Right renal cortex interstitium (tissue), 3 donors: ENCODE results near the gene SH3RF3. TPM values are rescaled to one million over a fixed set of nuclear protein-coding genes. Genes with fewer than 3 reads are reported as not detected.
A peak's percentile ranks its signal among the peaks of the same experiment; 100 is the strongest.

Experiments used
- DNase-seq, 3 donors: peaks; one replicate each; pipeline ENCODE4 v3.0.0-alpha.2; 2013; ENCODE audit warnings: low read depth in 3 of 3, low spot score in 2 of 3
- polyA plus RNA-seq, 3 donors: library from polyadenylated mRNA; unstranded; fragments of 120-200 nt; gene quantifications; one replicate each; pipeline ENCODE4 v1.2.1, GENCODE V29; 2013; ENCODE audit not compliant: insufficient read length in 3 of 3

The SH3RF3 gene
- 1 to 10 TPM; 4.3 to 4.5 (median 4.3) TPM for polyA plus RNA-seq

DNA sequence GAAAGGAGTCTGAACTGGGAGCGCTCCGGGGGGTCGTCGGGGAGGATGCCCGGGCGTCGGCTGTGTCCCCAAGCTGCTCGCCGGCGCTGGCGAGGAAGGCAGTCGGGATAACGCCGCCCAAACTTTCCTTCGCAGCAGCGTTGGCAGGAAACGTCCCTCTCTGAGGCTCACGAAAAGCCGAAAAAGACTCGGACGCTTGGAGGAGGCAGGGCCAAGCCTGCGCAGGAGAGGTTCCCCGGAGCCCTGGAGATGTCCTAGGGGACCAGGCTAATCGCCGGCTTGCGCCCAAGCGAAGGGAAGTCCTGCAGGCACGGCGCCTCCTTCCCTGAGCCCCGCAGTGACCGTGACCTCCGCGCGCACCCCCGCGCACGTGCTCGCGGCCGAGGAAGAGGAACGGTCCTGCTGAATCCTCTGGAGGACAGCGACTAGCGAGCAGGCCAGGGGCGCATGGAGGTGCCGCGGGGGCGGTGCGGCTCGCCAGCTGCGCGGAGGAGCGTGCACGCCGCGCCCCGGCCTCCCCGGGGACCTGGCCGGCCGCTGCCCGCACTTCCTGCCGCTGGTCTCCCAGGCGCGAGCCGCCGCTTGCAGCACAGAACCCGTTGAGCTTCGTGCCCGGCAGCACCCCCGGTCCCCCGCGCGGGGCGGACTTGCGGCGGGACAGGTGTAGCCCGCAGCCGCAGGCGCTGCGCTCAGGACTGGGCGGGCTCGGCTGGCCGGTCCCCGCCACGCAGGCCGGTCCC lies at the start of gene SH3RF3:
Gene SH3RF3, plus strand, starts transcription at position 590 of the 740 bp plus-strand sequence.
- peak in 1 of 3 donors; percentile 21 for DNase-seq

DNA sequence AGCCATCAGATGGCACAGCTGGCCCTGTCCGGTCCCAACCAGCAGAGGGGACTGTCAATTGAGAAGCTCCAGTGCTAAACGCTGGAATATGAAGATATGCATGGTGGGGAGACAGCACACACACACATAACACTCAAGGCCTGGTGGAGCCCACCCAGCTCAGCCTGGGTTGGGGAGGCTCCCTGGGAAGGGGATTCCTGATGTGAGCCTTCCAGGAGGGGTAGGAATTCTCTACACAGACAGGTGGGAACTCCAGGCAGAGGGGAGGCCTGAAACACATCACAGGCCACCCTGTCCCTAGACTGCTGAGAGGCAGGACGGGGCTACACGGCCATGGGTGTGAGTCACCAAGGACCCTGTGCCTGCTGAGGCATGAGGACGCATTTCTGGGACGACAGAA lies 49.4 kb upstream of the SH3RF3 start:
- no peak for DNase-seq

DNA sequence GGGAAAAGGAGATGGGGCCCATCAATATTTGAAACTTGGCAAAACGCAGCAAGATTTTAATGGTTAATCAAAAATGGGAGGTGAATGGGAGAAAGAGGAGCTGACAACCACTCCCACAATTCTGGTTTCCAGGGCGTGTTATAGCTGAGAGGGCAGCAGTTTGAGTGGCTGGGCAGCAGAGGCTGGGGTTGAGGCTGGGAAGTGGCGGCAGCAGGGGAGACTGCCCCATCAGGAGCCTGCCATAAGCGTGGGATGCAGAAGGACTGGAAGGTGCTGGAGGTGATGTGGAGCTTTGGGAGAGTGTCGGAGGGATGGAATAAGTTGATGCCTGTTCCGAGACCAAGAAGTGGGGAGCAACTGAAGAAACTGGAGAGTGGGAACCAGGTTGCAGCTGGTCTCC lies 48.9 kb upstream of the SH3RF3 start:
- no peak for DNase-seq

DNA sequence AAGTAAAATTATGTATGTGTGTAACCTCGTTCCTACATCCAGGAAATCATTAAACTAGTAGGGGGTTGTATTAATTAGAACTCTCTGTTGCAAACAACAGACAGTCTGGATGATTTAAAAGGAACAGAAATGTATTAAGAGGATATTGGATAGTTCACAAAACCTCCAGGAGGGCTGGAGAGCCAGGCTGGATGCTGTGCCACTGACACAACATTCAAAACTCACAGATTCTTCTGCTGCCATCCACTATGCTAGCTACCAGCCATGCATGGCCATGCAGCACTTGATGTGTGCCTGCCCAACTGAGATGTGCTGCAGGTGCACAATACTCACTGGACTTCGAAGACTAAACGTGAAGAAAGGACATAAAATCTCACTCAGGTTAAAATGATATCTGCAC lies 48.2 kb upstream of the SH3RF3 start:
- DNase-seq, result no peak

DNA sequence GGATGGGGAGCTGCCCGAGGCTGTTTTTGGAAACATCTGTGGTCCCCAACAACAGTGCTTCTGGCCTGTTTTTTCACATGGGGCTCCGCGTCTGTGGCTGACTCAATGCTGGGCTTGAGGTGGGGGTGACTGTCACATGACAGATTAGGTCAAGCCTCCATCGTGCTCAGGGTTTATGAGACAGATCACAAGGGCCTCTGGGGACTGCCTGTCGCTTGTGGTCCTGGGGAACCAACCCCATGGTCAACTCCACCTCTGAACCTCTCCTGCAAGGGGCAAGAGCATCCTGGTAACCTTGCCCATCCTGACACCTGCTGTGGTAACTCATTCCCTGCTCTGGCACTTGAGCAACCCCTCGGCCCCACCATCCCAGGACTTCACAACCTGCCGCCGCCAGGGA lies 47.6 kb upstream of the SH3RF3 start:
- no peak for DNase-seq

DNA sequence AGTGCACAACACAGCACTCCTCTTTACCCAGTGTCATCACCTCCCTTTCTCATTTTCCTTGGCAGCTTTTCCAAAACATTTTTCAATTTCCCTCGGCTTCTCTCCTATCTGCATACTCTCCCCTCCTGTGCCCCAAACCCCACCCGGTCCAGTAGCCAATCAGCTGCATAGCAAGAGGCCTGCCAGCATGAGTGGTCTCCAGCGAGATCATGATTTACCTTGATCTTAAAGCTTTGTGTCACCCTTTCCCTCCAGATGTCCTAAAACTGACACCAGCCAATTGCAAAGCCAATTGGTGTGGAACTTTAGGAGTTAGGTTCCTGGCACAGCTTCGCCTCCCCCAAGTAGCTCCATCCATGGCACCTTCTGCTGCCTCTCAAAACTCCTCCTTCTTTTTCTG lies 45.2 kb upstream of the SH3RF3 start:
- no peak for DNase-seq

DNA sequence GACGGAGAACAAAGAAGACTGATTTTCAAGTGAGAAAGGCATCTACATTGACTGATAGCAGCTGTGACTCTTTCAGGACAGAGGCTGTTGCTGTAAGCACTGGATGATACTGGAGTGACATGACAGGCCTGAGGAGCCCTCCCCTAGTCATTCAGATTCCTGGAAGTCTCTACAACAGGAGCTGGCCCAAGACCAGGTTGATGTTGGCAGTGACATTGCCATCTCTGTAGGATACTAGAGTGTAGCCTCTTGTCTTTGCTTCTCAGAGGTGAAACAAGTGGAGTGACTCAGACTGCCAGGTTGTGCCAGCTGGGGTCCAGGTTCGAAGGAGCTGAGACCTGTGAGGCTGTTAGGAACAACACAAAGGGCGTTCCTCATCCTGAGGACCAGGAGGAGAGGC lies 44.7 kb upstream of the SH3RF3 start:
- DNase-seq, result no peak

DNA sequence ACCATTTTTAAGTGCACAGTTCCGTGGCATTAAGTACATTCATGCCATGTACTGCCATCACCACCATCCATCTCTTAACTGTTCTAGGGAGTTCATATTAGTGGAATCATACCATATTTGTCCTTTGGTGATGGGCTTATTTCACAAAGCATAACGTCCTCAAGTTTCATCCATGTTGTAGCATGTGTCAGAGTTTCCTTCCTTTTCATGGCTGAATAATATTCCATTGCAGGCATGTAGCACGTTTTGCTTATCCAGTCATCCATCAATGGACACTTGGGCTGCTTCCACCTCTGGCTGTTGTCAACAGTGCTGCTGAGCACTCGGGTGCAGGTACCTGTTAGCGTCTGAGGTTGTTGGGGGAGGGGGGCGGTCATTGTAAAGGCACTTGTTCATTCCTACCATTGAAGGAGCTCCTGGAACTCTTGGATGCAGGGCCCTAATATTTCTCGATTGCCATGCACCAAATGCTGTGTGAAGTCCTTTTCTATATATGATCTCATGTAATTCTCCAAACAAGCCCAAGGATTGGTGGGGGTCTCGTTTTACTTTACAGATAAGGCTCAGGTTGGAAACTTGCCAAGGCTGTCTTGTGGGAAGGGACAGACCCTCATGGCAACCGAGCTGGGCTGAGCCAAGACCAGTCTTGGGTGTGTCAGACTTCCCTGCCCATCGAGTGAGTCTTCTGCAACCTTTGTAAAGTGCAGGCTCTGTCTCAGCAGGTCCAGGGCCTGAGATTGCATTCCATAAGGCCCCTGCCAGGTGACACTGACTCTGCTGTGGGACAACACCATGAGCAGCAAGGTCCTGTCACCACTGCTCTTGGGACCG lies 42.9 kb upstream of the SH3RF3 start:
- no peak for DNase-seq

DNA sequence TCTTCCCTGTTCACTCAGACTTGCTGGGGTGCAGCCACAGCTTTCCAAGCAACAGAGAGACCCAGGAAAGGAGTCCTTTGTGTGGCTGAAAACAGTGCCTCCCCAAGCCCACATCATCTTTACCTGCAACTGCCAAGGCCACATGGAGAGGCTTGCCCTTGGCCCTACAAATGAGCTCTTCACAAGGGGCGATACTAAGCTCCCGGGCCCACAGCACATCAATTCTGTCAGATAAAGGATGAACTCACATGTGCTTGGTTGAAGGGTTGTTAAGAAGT lies 42.3 kb upstream of the SH3RF3 start:
- DNase-seq, result no peak

DNA sequence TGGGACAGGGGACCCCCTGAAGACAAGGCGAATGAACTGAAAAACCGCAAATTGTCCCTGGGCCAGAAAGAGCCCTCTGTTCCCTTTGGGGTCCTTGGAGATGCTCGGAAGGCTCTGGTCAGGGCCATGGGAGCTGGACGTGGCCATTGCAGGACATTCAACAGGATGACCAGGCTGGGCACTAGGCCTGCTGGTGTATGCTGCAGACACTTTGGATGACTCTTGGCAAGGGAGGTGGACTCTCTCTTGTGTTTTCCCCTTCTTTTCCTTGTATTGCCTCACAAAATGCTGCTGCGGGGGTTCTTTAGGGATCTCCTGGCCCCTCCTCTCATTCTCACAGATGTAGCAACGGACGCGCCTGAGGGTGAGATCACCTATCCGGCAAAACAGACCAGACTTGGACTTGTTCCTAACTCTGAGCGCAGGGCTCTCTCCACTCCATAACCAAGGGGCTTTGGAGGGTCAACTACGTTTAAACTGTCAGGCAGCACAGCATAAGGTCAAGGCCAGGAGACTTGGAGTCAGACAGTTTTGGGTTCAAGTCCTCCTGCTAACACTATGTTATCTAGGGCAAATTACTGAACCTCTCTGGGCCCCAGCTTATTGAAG lies 41.8 kb upstream of the SH3RF3 start:
- DNase-seq, result no peak

DNA sequence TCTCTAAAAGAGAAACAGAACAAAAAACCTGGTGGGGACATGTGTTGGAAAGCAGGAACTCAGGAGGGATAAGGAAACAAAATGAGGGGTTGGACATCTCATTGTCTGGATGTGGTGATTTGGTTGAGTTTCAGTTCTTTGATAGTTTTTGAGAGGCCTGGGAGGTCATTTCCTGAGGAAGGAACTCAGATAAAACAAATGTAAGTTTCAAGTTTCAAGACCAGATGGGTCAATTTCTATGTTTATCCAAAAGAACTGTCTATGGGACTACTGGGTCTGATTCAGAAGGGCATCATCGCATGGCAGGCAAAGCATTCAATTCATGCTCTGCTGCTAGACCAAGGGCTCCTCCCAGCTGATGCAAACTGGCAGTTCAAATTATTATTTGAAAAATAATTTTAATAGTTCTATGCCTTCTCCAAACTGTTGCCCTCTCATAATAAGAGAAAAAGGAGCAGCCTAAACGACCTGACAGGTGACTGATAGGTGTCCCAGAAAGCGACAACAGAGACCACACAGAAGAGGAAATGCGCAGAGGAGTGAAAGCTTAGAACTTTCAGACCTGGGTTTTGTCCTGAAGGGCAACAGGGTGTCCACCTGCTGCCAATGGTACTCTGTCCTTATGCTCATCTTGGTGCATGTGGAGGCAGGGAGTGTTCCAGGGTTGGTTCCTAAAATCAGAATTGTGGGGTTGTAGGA lies 39.3 kb upstream of the SH3RF3 start:
- DNase-seq, result no peak

DNA sequence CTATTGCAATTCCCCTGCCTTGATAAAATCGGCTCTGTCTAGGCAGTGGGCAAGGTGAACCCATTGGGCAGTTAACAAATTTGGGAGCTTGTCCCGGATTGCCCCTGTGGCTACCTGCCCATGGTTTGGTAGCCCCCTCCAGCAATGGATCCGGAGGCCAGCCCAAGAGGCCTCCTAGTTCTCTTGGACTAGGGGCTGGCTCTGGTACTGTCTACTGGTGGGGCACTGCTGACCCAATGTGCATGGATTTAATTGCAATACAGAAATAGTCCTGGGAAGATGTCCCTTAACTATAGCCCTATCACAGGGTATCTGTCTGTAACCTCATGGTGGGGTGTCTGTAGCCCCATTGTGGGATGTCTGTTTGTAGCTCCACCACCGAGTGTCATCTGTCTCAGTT lies 37.5 kb upstream of the SH3RF3 start:
- no peak for DNase-seq

DNA sequence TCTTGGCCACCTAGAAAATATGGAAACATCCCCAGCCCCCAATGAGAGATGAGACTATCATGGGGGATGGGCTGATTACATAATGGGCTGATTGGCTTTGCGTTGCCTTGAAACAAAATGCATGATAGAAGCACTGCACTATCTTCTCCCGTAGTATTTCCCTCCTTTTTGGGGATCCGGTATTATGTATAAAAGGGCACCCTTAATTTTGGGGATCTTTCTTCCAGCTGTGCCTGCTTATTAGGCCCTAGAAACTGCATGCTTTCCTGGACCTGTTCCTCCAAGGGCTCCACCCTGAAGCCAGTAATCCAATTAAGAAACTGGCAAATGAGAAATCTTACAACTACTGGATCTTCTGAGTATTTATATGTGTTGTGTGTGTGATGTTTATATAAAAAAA lies 34.9 kb upstream of the SH3RF3 start:
- no peak for DNase-seq

DNA sequence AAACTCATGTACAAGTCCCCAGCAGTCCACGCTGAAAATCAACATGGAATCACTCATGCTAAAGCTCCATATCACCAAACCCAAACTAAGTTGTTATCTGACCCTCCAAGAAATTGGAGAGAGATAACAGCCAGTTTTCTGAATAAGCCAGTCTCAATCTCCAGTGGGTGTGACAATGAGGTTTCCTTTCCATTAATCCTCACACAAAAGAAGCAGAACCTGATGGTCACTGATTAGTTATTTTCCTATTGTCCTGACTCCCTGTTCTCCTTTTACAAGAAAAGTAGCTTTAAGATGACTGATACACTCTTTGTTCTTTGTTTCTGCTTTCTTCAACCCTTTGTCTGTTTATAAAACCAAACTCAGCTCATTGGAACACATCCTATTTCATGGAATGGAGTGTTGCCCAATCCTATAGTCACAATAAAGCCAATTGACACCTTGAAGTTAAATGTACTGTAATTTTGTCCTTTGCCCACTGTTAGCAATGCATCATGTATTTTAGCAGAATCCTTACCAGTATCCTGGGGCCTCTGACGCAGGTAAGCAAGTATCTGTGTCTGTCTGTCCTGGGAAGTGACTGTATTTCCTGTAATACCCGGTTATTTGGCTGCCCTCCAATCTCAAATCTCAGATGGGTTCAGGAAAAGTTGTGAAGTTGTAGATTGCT lies 30.6 kb upstream of the SH3RF3 start:
- no peak for DNase-seq

DNA sequence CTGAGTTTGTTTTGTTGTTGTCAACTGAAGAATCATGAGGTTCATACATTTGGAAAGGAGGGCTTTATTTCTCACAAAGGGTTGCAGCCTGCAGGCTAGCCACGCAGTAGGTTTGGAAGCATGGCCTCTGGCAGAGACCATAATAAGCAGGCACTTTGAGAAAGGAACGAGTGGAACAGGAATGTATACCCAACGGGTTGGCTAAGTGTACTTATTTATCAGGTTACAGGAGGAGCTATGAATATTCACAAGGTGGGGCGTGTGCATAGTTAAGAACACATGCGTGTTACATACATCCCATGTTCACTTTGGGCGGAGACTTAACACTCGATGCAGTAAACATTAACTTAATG lies 30.1 kb upstream of the SH3RF3 start:
- DNase-seq, result no peak

DNA sequence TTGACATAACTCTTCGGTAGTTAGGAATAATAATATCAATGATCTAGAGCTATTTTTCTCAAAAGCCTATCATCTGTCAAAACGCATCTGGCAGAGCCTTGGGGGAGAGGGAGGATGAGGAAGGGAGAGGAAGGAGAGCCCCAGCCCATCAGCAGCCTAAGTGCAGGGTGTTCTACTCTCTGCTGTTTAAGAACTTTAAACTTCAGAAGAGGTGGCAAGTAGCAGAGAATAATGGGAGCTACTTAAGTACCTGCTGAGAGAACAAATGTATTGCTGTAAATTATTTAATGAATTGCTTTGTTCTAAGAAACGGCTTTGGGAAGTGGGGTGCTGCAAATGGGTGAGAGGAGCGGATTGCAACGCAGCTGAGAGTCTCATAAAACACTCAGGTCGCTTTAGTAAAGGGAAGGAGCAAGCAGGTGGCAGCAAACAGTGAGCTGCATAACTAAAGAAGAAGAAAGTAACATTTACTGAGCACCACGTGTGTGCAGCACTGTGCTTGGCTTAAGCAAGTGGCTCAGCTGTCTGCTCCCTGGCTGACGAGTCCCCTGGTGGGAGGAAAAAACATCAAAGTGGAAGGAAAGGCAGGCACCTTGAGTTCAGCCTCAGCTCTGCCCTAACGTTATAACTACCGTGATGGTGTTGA lies 26.3 kb upstream of the SH3RF3 start:
- DNase-seq, result no peak

DNA sequence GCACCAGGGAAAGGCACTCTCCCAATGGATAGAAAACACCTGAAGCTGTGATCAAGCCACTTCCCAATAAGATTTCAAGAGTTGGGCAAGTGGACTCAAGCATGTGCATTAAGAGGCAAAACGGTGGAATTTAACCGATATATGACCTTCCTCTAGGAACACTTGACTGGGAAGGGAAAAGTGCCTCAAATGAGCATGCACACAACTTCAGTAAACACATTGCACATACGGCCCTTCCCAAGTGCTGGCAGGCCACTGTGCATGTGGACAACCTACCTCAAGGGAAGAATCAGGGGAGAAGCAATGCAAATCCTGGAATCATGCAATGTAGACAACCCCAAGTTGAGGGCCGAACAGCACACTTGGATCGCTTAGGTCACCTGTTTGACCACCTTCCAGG lies 23.9 kb upstream of the SH3RF3 start:
- DNase-seq, result no peak

DNA sequence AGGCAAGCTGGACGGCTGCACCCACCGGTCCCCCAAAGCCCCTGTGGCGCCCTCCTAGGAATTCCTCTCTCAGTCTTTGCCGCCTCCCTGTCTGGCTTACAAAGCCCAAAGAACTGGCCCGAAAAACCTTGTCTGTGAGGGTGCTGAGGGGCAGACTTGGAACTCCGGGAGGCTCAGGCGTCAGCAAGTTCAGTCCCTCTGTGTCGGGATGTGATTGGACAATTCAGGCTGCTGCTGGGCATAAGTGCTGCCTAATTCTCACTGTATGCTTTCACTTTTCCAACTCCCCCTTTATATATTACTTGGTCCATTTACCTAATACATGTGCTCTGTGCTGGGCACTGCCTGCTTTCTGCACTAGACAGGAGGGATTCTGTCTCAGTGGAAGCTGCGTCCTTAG lies 20.3 kb upstream of the SH3RF3 start:
- DNase-seq, result no peak

DNA sequence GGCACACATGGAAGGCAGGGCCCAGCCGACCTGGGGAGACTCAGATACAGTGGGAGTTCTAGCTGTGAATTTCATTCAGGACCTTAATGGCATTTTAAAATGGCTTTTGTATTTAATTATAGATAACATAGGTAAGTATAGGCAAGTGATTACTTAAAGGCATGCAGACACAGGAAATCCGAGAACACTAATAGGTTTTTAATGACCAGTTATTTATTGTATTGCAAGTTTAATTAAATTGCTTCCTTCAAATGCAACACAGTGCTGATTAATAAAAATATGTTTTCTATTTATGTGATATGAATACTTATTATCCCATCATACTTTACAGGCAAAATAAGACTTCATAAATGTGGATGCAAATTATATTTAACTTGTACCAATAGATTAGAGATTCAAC lies 19.7 kb upstream of the SH3RF3 start:
- DNase-seq, result no peak

DNA sequence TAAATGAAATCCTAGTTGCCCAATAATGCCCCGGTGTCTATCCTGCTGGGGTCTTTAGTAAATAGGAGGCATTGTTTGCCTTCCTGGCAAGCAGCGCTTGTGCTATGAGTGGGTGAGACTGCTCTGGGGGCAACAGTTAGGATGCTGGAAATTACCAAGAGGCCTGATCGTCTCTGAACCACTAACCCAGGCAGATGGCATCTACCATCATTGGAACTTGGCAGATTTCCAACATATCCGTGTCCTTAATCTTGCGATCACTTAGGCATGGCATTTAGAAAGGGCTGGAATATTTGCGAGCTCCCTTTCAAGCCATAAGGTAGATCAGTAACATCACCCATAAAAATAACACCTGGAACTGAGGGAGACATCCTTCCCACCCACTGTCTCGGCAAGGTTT lies 18.8 kb upstream of the SH3RF3 start:
- DNase-seq, result no peak
